Right lobe of liver (tissue), 6 donors: Measurements from ENCODE around the gene NTMT2. TPM values are rescaled to one million over a fixed set of nuclear protein-coding genes. Genes with fewer than 3 reads are reported as not detected.

Experiments used
- ATAC-seq, 4 donors: fragments of 200-7000 bp; cut with Tn5 transposase; one replicate each; pipeline ENCODE4 v1.9.1; 2020; ENCODE audit warnings: mild to moderate bottlenecking in 4 of 4, moderate library complexity in 4 of 4
- DNase-seq, 3 donors: peaks; one replicate each; pipeline ENCODE4 v3.0.0-alpha.2; 2020
- H3K27ac ChIP-seq, 3 donors: fragments of 200-600 bp; one replicate each; pipeline ENCODE4 v1.8.0; 2022
- H3K27me3 ChIP-seq, 2 donors: fragments of 200-600 bp; one replicate each; pipeline ENCODE4 v1.8.0; 2022
- H3K36me3 ChIP-seq, 4 donors: fragments of 200-600 bp; sonication (generic) in 1 of 4; one replicate each; pipeline versions ENCODE4 v1.5.1 to v1.8.0; 2017 to 2022; ENCODE audit warnings: control low read depth in 1 of 4
- H3K4me1 ChIP-seq, 4 donors: fragments of 200-600 bp; sonication (generic) in 1 of 4; one replicate each; pipeline versions ENCODE4 v1.5.1 to v1.8.0; 2017 to 2022; ENCODE audit warnings: control low read depth in 1 of 4
- H3K4me3 ChIP-seq, 3 donors: fragments of 200-600 bp; one replicate each; pipeline ENCODE4 v1.8.0; 2022
- H3K9me3 ChIP-seq, 4 donors: fragments of 200-600 bp; sonication (generic) in 1 of 4; one replicate each; pipeline versions ENCODE4 v1.5.1 to v1.8.0; 2017 to 2022; ENCODE audit warnings: control low read depth in 1 of 4
- POLR2A ChIP-seq: fragments of 450-650 bp; IDR thresholded peaks from one replicate; pipeline ENCODE4 v1.6.1; 2017; ENCODE audit warnings: antibody characterized with exemption, mild to moderate bottlenecking
- WGBS: methylation state at CpG from one replicate; pipeline ENCODE4 v1.1.6; 2018; ENCODE audit warnings: low coverage, low lambda C conversion rate; ENCODE audit not compliant: insufficient coverage; ENCODE audit errors: missing lambda C conversion rate; 5-methylcytosine and 5-hydroxymethylcytosine counted together
- intact Hi-C, 2 donors: fragments of 100-400 bp; cut with DNase I; formaldehyde crosslinking; loops; one replicate each; pipeline versions ENCODE4 v1.11.2 to v1.14.1; 2022
- total RNA-seq, 6 experiments: library from RNA; depleted of rRNA in 2 of 6; stranded (reverse); fragments of >200 nt in 2 of 6; fragmentation: NEBNext Ultra II Directional in 3 of 6; extraction: Animal tissue kit (Norgen Biotek cat#: 25700) in 3 of 6; gene quantifications; one replicate each; pipeline versions ENCODE4 v1.1.0 to v1.2.4, GENCODE V29; 2016 to 2023
- TF ChIP-seq, protein P1 (sequence below), 4 donors: fragments of 200-600 bp in 3 of 4; fragments of 450-650 bp in 1 of 4; IDR thresholded peaks; one replicate each; pipeline versions ENCODE4 v1.5.1 to v1.8.0; 2016 to 2022; ENCODE audit warnings: antibody characterized with exemption in 4 of 4, mild to moderate bottlenecking in 2 of 4
- donor health status: DM: no; HTN: yes; CAD: no.
- donor health status: DM: no; HTN: no; CAD: no.
- donor health status: DM: no; HTN: no; CAD: no.
- donor health status: DM: no; HTN: yes; CAD: no.
- donor health status: DM: no; HTN: yes; CAD: no.

The NTMT2 gene
- total RNA-seq, 6 experiments from 2014 or later = not detected

DNA sequence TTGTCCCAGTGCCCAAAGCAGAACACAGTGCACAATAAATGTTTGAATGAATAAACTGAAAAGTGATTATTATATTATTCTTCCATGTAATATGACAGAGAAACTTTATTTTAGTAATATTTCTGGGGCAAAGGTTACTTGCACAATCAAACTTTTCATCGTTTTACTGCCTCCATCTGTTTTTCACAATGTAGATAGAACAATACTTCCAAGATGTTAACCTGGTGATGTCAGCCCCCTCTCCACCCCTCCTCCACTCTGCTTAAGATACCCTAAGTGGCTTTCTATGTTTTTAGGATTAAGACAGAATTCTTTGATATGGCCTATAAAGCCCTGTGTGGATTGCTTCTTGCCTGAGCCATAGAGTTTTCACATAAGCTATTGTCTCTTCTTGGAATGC is 13.8 kb upstream of the NTMT2 start:
- no peak overlapping the region for H3K4me3 ChIP-seq
- DNase-seq (no peak), ATAC-seq (no peak)
- WGBS = 47% methylated on average over 1 of the region's 1 CpG
- H3K36me3 ChIP-seq = no peaks in the 10 kb centered on the region
- H3K27me3 ChIP-seq = no peaks in the 10 kb centered on the region
- intact Hi-C loops = no loop called here
- H3K27ac ChIP-seq = no peak overlapping the region
- TF ChIP-seq POLR2A = no peak
- TF ChIP-seq, protein P1, sequence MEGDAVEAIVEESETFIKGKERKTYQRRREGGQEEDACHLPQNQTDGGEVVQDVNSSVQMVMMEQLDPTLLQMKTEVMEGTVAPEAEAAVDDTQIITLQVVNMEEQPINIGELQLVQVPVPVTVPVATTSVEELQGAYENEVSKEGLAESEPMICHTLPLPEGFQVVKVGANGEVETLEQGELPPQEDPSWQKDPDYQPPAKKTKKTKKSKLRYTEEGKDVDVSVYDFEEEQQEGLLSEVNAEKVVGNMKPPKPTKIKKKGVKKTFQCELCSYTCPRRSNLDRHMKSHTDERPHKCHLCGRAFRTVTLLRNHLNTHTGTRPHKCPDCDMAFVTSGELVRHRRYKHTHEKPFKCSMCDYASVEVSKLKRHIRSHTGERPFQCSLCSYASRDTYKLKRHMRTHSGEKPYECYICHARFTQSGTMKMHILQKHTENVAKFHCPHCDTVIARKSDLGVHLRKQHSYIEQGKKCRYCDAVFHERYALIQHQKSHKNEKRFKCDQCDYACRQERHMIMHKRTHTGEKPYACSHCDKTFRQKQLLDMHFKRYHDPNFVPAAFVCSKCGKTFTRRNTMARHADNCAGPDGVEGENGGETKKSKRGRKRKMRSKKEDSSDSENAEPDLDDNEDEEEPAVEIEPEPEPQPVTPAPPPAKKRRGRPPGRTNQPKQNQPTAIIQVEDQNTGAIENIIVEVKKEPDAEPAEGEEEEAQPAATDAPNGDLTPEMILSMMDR (IDR thresholded peaks at IDR 0.05) = no peak
- no peaks in the 10 kb centered on the region for H3K4me1 ChIP-seq
- no peaks in the 10 kb centered on the region for H3K9me3 ChIP-seq

DNA sequence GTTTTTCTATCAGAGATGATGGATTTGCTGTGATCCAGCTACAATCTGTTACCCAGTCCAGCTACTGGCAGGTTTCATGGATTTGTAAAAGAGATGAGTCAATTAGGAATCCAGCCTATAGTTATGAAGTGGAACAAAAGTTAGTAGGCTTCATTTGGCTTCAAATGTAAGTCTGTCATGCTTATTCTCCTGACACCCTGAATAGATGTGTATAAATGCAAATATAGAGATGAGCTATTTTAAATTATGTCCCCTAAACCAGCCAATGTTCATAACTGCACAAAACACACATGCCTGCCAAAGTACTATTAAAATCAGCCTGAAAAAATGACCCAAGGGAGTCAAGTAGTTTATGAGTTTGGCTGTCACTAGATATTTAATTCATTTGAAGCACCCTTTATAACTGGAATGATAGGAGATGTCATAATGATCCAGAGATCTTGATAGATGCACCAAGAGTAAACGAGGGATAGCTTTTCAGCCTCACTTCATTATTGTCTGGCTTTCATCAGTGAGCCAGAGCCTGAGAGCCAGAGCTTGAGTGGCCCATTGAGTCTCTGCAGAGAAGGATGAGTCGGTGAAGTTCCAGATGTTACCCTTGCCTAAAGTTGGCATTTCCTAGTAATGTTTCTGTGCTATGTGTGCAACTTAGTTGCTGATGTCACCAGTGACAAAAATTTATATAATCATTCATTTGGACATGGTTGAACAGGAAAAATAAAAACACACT is 11.8 kb upstream of the NTMT2 start:
- intact Hi-C loops = no loop called here
- no peaks in the 10 kb centered on the region for H3K9me3 ChIP-seq
- H3K4me1 ChIP-seq = no peaks in the 10 kb centered on the region
- no peak for ATAC-seq
- no peaks in the 10 kb centered on the region for H3K36me3 ChIP-seq
- H3K27me3 ChIP-seq = no peaks in the 10 kb centered on the region
- no peak for DNase-seq
- no peak for TF ChIP-seq POLR2A
- TF ChIP-seq, protein P1 (IDR thresholded peaks at IDR 0.05) = no peak
- H3K27ac ChIP-seq = no peak overlapping the region
- WGBS = 42% methylated on average over 2 of the region's 2 CpGs
- H3K4me3 ChIP-seq = no peak overlapping the region

DNA sequence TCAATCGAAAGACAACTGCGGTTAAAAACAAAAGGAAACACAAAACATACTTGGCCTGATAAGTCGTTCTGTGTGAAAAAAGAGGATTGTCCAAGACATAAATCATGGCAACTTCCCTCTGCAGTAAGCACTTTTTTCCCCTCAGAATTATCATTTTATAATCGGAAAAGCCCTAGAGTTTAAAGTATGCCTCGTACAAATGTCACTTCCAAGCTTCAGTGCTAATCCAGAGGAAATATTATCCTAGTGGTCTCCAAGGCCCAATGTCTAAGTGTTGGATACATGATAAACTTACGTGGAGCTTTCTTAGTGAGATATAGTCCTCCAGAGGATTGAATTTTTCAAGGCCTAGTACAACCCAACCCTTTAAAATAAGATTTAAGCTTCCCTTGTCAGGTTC is 11.2 kb upstream of the NTMT2 start:
- Histone ChIP-seq H3K4me1 (no peaks in the 10 kb centered on the region), H3K27me3 (no peaks in the 10 kb centered on the region), H3K27ac (no peak overlapping the region), H3K9me3 (no peaks in the 10 kb centered on the region), H3K36me3 (no peaks in the 10 kb centered on the region), H3K4me3 (no peak overlapping the region)
- 54% methylated on average over 6 of the region's 6 CpGs for WGBS
- intact Hi-C loops = no loop called here
- no peak for TF ChIP-seq POLR2A
- TF ChIP-seq, protein P1 (IDR thresholded peaks at IDR 0.05) = no peak
- no peak for ATAC-seq
- DNase-seq = no peak

DNA sequence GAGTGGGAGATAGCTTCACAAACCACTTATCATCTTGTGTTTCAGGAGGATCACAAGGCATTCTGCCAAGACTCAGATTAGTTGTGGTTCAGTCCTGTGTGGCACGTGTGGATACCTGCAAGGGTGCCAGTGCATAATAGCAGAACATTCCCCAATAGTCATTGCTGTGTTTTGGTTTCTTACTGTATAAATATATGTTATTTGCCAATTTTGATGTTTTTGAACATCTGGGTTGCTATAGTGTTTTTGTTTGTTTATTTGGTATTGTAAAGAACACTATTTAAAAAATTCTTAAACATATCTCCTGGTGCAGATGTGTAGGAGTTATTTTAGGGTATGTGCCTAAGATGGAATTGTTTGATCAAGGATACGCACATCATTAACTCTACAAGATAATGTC is 5.4 kb upstream of the NTMT2 start:
- intact Hi-C loops = no loop called here
- no peak for ATAC-seq
- no peak for DNase-seq
- no peak overlapping the region for H3K4me3 ChIP-seq
- no peak overlapping the region for H3K27ac ChIP-seq
- H3K9me3 ChIP-seq = no peaks in the 10 kb centered on the region
- H3K36me3 ChIP-seq = no peaks in the 10 kb centered on the region
- no peaks in the 10 kb centered on the region for H3K27me3 ChIP-seq
- WGBS = 86% methylated on average over 1 of the region's 2 CpGs
- H3K4me1 ChIP-seq = no peaks in the 10 kb centered on the region
- no peak for TF ChIP-seq POLR2A
- TF ChIP-seq, protein P1 (IDR thresholded peaks at IDR 0.05) = no peak

DNA sequence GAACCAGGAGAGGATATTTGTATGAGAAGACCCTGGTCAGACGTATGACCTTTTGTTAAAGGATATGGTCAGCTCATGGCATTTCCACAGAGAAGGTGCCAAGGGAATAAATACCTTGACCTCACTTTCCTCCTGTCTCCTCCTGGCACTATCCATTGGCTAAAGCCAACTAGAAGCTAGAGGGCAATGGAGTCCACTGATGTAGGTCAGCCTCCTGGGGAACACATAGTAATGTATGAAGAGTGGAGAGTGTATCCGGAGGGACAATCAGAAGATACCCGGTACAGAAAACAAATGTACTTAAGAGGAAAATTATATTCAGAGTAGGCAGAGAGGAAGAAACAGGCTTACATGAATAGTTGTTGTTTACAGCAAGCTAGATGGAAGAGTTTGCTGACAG is 698 bp upstream of the NTMT2 start:
- H3K4me3 ChIP-seq = no peak overlapping the region
- ATAC-seq = no peak
- TF ChIP-seq, protein P1 (IDR thresholded peaks at IDR 0.05) = no peak
- no peak for TF ChIP-seq POLR2A
- H3K36me3 ChIP-seq = no peaks in the 10 kb centered on the region
- no peak overlapping the region for H3K27ac ChIP-seq
- no peak for DNase-seq
- H3K9me3 ChIP-seq = no peaks in the 10 kb centered on the region
- no peaks in the 10 kb centered on the region for H3K4me1 ChIP-seq
- intact Hi-C loops = no loop called here
- WGBS = 69% methylated on average over 3 of the region's 3 CpGs
- H3K27me3 ChIP-seq = no peaks in the 10 kb centered on the region
